HepG2 (cell line): ENCODE data around the gene VAMP8. TPM values are rescaled to one million over a fixed set of nuclear protein-coding genes. Genes with fewer than 3 reads are reported as not detected.

Experiments
- ASH2L ChIP-seq: fragments of 300-600, 200-600 bp; sonication (generic); IDR thresholded peaks from 2 replicates; pipeline ENCODE4 v1.7.0; 2017; ENCODE audit warnings: low read depth, mild to moderate bottlenecking, moderate library complexity, mixed read lengths, low read length; ENCODE audit not compliant: insufficient read length
- DNMT1 ChIP-seq: sonication (generic); formaldehyde crosslinking; IDR thresholded peaks from 2 replicates; pipeline ENCODE4 v1.5.1; 2020; ENCODE audit warnings: mild to moderate bottlenecking, missing genetic modification reagents
- EED ChIP-seq: sonication (generic); formaldehyde crosslinking; IDR thresholded peaks from 2 replicates; pipeline ENCODE4 v1.5.0; 2020; ENCODE audit warnings: mild to moderate bottlenecking, missing genetic modification reagents
- EP300 ChIP-seq, 3 experiments: sonication (generic) in 1 of 3; formaldehyde crosslinking in 1 of 3; IDR thresholded peaks; 2 replicates each; pipeline versions ENCODE4 v1.5.1 to v1.6.1; 2011 to 2020; ENCODE audit warnings: low read depth in 2 of 3, low read length in 2 of 3, borderline replicate concordance in 1 of 3, improper control_type of control experiment in 1 of 3, mild to moderate bottlenecking in 1 of 3, missing genetic modification reagents in 1 of 3, moderate library complexity in 1 of 3
- ETV6 ChIP-seq: sonication (generic); formaldehyde crosslinking; conservative IDR thresholded peaks from 2 replicates; pipeline ENCODE4 v1.4.0; 2020; ENCODE audit warnings: missing genetic modification reagents
- HDAC2 ChIP-seq: sonication (generic); formaldehyde crosslinking; IDR thresholded peaks from 2 replicates; pipeline ENCODE4 v1.4.0; 2020; ENCODE audit warnings: missing genetic modification reagents
- MTF2 ChIP-seq: sonication (generic); formaldehyde crosslinking; IDR thresholded peaks from 2 replicates; pipeline ENCODE4 v1.5.0; 2020; ENCODE audit warnings: missing genetic modification reagents, borderline replicate concordance
- POLR2AphosphoS5 ChIP-seq: IDR thresholded peaks from 2 replicates; pipeline ENCODE4 v1.6.1; 2012; ENCODE audit warnings: low read depth, low read length
- SKI ChIP-seq: fragments of 450-650 bp; IDR thresholded peaks from one replicate; pipeline ENCODE4 v1.6.1; 2018; ENCODE audit warnings: mild to moderate bottlenecking; ENCODE audit not compliant: partially characterized antibody
- SMARCE1 ChIP-seq: fragments of 450-650 bp; IDR thresholded peaks from 2 replicates; pipeline ENCODE4 v1.6.1; 2017; ENCODE audit warnings: borderline replicate concordance
- TSC22D2 ChIP-seq: sonication (generic); formaldehyde crosslinking; IDR thresholded peaks from 2 replicates; pipeline ENCODE4 v1.5.1; 2020; ENCODE audit warnings: missing genetic modification reagents, mild to moderate bottlenecking, borderline replicate concordance
- ZKSCAN5 ChIP-seq: sonication (generic); formaldehyde crosslinking; IDR thresholded peaks from 2 replicates; pipeline ENCODE4 v1.5.1; 2020; ENCODE audit warnings: mild to moderate bottlenecking, missing genetic modification reagents
- ZNF296 ChIP-seq: sonication (generic); formaldehyde crosslinking; conservative IDR thresholded peaks from 2 replicates; pipeline ENCODE4 v1.5.0; 2020; ENCODE audit warnings: mild to moderate bottlenecking, missing genetic modification reagents
- ZNF572 ChIP-seq: sonication (generic); formaldehyde crosslinking; IDR thresholded peaks from 2 replicates; pipeline ENCODE4 v1.5.1; 2020; ENCODE audit warnings: mild to moderate bottlenecking, missing genetic modification reagents
- polyA plus RNA-seq, 8 experiments: library from polyadenylated mRNA; depleted of rRNA in 3 of 8; stranded (reverse) in 7 of 8; unstranded in 1 of 8; fragments of >200 nt; fragmentation: Illumina TruSeq in 4 of 8; extraction: Trizol in 4 of 8; gene quantifications; 2 replicates each; pipeline versions ENCODE4 v1.2.1 to v1.2.3, GENCODE V29; 2011 to 2016; ENCODE audit warnings: low read depth in 4 of 8, missing spikeins in 1 of 8, mixed read lengths in 1 of 8; ENCODE audit not compliant: insufficient read depth in 1 of 8
- total RNA-seq, 5 experiments: library from RNA; depleted of rRNA; stranded (reverse); fragments of >200 nt; fragmentation: Illumina TruSeq; extraction: Trizol; gene quantifications; 2 replicates each; pipeline ENCODE4 v1.2.3, GENCODE V29; 2016; ENCODE audit warnings: low read depth in 1 of 5
- TF ChIP-seq, protein P1 (sequence below): IDR thresholded peaks from 2 replicates; pipeline ENCODE4 v1.6.1; 2016; ENCODE audit warnings: low read depth
- TF ChIP-seq, protein P2 (sequence below): IDR thresholded peaks from 2 replicates; pipeline ENCODE4 v1.6.1; 2016
- TF ChIP-seq, protein P3 (sequence below): sonication (generic); formaldehyde crosslinking; IDR thresholded peaks from 2 replicates; pipeline ENCODE4 v1.5.1; 2020; ENCODE audit warnings: mild to moderate bottlenecking, missing genetic modification reagents, moderate library complexity
- TF ChIP-seq, protein P4 (sequence below): sonication (generic); formaldehyde crosslinking; IDR thresholded peaks from 2 replicates; pipeline ENCODE4 v1.4.0; 2020; ENCODE audit warnings: mild to moderate bottlenecking, missing genetic modification reagents

The VAMP8 gene
- total and polyA plus RNA-seq, 2 of the 13 experiments (the other 11 are each of a cell fraction or from before 2014, with no cell fraction given) = 83.3 to 157 TPM

DNA sequence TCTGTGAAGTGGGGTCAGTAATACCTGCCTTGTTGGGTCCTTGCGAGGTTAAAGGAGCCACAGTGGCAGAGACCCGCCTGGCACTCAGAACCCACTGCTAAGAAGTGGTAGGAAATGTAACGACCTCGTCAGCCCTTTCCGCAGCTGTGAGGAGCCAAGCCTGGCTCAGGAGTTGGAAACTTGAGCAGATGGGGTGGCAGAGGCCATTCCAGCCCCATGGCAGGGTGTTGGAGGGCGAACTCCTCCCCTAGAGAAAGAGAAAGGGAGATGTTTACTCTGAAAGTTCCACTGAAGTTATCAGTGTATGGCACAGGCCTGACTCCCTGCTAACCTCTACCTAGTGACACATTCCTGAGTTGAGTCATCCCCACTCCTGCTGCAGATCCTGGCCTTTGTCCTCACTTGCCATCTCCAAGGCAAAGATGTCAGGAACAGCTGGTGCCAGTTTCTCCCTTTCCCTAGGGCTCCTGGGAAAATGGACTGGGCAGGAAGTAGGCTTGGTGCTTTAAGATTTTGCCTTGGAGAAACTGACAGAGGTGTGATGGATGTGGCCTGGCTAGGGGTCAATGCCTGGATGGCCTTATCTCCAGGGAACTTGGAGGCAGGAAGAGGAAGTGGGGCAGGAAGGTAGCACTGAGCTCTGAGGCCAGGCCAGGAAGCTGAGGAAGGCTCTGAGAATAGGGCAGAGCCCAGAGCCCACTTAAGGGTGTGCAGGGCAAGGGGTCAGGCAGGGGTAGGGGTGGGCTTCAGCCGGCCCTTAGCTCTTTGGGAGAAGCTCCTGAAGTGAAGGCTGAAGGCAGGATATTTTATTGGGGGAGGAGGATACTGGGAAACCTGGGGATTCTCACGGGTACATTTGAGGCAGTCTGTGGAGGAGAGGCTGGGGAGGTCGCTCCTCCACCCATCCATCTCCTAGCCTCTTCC is 7.7 kb downstream of the VAMP8 start (continued):
- TF ChIP-seq, protein P1, sequence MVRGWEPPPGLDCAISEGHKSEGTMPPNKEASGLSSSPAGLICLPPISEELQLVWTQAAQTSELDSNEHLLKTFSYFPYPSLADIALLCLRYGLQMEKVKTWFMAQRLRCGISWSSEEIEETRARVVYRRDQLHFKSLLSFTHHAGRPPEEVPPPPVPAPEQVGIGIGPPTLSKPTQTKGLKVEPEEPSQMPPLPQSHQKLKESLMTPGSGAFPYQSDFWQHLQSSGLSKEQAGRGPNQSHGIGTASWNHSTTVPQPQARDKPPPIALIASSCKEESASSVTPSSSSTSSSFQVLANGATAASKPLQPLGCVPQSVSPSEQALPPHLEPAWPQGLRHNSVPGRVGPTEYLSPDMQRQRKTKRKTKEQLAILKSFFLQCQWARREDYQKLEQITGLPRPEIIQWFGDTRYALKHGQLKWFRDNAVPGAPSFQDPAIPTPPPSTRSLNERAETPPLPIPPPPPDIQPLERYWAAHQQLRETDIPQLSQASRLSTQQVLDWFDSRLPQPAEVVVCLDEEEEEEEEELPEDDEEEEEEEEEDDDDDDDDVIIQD (CRISPR knock-in tag) = peak; percentile 96
- TF ChIP-seq ETV6 (CRISPR knock-in tag) (peak; percentile 98), ZNF572 (CRISPR knock-in tag) (peak; percentile 99), HDAC2 (CRISPR knock-in tag) (peak; percentile 94), EP300 (IDR thresholded peaks at IDR 0.05; ENCODE audit: low read depth in 2 of 2, low read length in 2 of 2) (peak in 1 of 2 experiments; percentile 82; a peak in 2 of 4 replicates), EP300 (CRISPR knock-in tag; IDR thresholded peaks at IDR 0.05; ENCODE audit: borderline replicate concordance) (peak; percentile 74), ZKSCAN5 (CRISPR knock-in tag) (no peak), ASH2L (peak; percentile 94), ZNF296 (peak; percentile 24; the same call in 1 of the 2 replicates), MTF2 (peak; percentile 81), TSC22D2 (no peak), SMARCE1 (no peak), POLR2AphosphoS5 (no peak; the same call in none of the 2 replicates), DNMT1 (CRISPR knock-in tag) (no peak; the same call in 1 of the 2 replicates), SKI (peak; percentile 58), EED (peak; percentile 19; the same call in 1 of the 2 replicates)
- TF ChIP-seq, protein P2, sequence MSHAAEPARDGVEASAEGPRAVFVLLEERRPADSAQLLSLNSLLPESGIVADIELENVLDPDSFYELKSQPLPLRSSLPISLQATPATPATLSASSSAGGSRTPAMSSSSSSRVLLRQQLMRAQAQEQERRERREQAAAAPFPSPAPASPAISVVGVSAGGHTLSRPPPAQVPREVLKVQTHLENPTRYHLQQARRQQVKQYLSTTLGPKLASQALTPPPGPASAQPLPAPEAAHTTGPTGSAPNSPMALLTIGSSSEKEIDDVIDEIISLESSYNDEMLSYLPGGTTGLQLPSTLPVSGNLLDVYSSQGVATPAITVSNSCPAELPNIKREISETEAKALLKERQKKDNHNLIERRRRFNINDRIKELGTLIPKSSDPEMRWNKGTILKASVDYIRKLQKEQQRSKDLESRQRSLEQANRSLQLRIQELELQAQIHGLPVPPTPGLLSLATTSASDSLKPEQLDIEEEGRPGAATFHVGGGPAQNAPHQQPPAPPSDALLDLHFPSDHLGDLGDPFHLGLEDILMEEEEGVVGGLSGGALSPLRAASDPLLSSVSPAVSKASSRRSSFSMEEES (CRISPR knock-in tag) = peak; percentile 58; the same call in 1 of the 2 replicates
- TF ChIP-seq, protein P3, sequence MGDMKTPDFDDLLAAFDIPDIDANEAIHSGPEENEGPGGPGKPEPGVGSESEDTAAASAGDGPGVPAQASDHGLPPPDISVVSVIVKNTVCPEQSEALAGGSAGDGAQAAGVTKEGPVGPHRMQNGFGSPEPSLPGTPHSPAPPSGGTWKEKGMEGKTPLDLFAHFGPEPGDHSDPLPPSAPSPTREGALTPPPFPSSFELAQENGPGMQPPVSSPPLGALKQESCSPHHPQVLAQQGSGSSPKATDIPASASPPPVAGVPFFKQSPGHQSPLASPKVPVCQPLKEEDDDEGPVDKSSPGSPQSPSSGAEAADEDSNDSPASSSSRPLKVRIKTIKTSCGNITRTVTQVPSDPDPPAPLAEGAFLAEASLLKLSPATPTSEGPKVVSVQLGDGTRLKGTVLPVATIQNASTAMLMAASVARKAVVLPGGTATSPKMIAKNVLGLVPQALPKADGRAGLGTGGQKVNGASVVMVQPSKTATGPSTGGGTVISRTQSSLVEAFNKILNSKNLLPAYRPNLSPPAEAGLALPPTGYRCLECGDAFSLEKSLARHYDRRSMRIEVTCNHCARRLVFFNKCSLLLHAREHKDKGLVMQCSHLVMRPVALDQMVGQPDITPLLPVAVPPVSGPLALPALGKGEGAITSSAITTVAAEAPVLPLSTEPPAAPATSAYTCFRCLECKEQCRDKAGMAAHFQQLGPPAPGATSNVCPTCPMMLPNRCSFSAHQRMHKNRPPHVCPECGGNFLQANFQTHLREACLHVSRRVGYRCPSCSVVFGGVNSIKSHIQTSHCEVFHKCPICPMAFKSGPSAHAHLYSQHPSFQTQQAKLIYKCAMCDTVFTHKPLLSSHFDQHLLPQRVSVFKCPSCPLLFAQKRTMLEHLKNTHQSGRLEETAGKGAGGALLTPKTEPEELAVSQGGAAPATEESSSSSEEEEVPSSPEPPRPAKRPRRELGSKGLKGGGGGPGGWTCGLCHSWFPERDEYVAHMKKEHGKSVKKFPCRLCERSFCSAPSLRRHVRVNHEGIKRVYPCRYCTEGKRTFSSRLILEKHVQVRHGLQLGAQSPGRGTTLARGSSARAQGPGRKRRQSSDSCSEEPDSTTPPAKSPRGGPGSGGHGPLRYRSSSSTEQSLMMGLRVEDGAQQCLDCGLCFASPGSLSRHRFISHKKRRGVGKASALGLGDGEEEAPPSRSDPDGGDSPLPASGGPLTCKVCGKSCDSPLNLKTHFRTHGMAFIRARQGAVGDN (CRISPR knock-in tag) = peak; percentile 76
- TF ChIP-seq, protein P4, sequence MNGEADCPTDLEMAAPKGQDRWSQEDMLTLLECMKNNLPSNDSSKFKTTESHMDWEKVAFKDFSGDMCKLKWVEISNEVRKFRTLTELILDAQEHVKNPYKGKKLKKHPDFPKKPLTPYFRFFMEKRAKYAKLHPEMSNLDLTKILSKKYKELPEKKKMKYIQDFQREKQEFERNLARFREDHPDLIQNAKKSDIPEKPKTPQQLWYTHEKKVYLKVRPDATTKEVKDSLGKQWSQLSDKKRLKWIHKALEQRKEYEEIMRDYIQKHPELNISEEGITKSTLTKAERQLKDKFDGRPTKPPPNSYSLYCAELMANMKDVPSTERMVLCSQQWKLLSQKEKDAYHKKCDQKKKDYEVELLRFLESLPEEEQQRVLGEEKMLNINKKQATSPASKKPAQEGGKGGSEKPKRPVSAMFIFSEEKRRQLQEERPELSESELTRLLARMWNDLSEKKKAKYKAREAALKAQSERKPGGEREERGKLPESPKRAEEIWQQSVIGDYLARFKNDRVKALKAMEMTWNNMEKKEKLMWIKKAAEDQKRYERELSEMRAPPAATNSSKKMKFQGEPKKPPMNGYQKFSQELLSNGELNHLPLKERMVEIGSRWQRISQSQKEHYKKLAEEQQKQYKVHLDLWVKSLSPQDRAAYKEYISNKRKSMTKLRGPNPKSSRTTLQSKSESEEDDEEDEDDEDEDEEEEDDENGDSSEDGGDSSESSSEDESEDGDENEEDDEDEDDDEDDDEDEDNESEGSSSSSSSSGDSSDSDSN = no peak; the same call in 1 of the 2 replicates
